ENCODE measurements around the gene SPDL1.

- no peak for TF ChIP-seq EZH2 (IDR thresholded peaks at IDR 0.05)
- no peak for TF ChIP-seq POLR2AphosphoS5 (IDR thresholded peaks at IDR 0.05; ENCODE audit: borderline replicate concordance, low read depth, low read length)
- TF ChIP-seq FOXP2 (optimal IDR thresholded peaks at IDR 0.05; ENCODE audit: control extremely low read depth, extremely low read length, insufficient read depth), result no peak
These were observed 65.2 kb downstream of the SPDL1 start for GRCh38 chr5:169648725-169649310.

All from SK-N-MC (cell line).